HCT116 (cell line): ENCODE measurements around the gene TENM4. TPM values are rescaled to one million over a fixed set of nuclear protein-coding genes. Genes with fewer than 3 reads are reported as not detected.

Experiments used
- ATAC-seq: fragments of 200-7000 bp; cut with Tn5 transposase; 2 replicates; pipeline ENCODE4 v1.9.1; 2020; ENCODE audit warnings: mild to moderate bottlenecking, moderate library complexity
- BruUV-seq: library from RNA; stranded (reverse); fragments of 400-500 nt; replicated peaks from 2 replicates; lab custom pipeline; 2021; lab: Mats Ljungman, UMichigan
- CTCF ChIA-PET: fragments of 300-600 bp; sonication (Branson Sonifier 250); formaldehyde crosslinking; loops from one replicate; lab custom pipeline; 2021; ENCODE audit warnings: antibody characterized with exemption; lab: Charles Lee
- POLR2A ChIA-PET: fragments of 300-600, 350-600 bp; sonication (Branson Sonifier 250); formaldehyde crosslinking; loops from one replicate; lab custom pipeline; 2021; ENCODE audit warnings: antibody characterized with exemption; lab: Charles Lee
- RAD21 ChIA-PET, 2 experiments: fragments of 300-600 bp; sonication (Branson Sonifier 250); formaldehyde crosslinking; loops; one replicate each; lab custom pipeline; 2023; ENCODE audit warnings: low total read pairs in 2 of 2; ENCODE audit not compliant: uncharacterized antibody in 2 of 2, unreplicated experiment in 2 of 2, low non-redundant PET in 1 of 2; lab: Charles Lee
- DNase-seq: peaks from one replicate; pipeline ENCODE4 v3.0.0-alpha.2; 2010; ENCODE audit warnings: low read depth, low spot score
- H2AFZ ChIP-seq: fragments of 200-600 bp; shearing (Covaris generic), sonication (generic); 2 replicates; pipeline ENCODE4 v1.6.1; 2017; ENCODE audit warnings: low read depth, mixed run types, mixed read lengths, antibody characterized with exemption, low read length; ENCODE audit not compliant: poor library complexity, severe bottlenecking
- H3K27ac ChIP-seq: 2 replicates; pipeline ENCODE4 v1.5.1; 2012; ENCODE audit warnings: low read depth, low read length
- H3K27me3 ChIP-seq: fragments of 200-600 bp; sonication (generic); 2 replicates; pipeline ENCODE4 v1.6.1; 2016; ENCODE audit warnings: mixed run types, low read length, mixed read lengths; ENCODE audit not compliant: insufficient read depth
- H3K36me3 ChIP-seq, 2 experiments: fragments of 200-500 bp in 1 of 2; fragments of 200-600 bp in 1 of 2; sonication (Bioruptor generic) in 1 of 2; sonication (generic) in 1 of 2; 2 replicates each; pipeline versions ENCODE4 v1.5.1 to v1.6.1; 2014 to 2016; ENCODE audit warnings: low read length in 2 of 2, inconsistent platforms in 1 of 2, mixed read lengths in 1 of 2, mixed run types in 1 of 2; ENCODE audit not compliant: insufficient read depth in 2 of 2, control insufficient read depth in 1 of 2
- H3K4me1 ChIP-seq, 2 experiments: fragments of 200-600 bp in 1 of 2; sonication (generic) in 1 of 2; 2 replicates each; pipeline versions ENCODE4 v1.5.1 to v1.6.1; 2012 to 2017; ENCODE audit warnings: low read length in 2 of 2, inconsistent platforms in 1 of 2, mild to moderate bottlenecking in 1 of 2, mixed read lengths in 1 of 2, mixed run types in 1 of 2, moderate library complexity in 1 of 2; ENCODE audit not compliant: insufficient read depth in 2 of 2, control insufficient read depth in 1 of 2
- H3K4me2 ChIP-seq: fragments of 200-600 bp; sonication (generic); 2 replicates; pipeline ENCODE4 v1.6.1; 2017; ENCODE audit warnings: mixed run types, low read length, mixed read lengths
- H3K4me3 ChIP-seq, 2 experiments: fragments of 200-600 bp in 1 of 2; sonication (generic) in 1 of 2; replicated peaks in 1 of 2; 2 replicates each; pipeline ENCODE4 v1.5.1; 2011 to 2016; ENCODE audit warnings: low read length in 2 of 2, control low read depth in 1 of 2, low read depth in 1 of 2, mild to moderate bottlenecking in 1 of 2, mixed read lengths in 1 of 2, mixed run types in 1 of 2
- H3K79me2 ChIP-seq: fragments of 200-600 bp; sonication (generic); 2 replicates; pipeline ENCODE4 v1.6.1; 2017; ENCODE audit warnings: mild to moderate bottlenecking, mixed run types, low read length, moderate library complexity, mixed read lengths; ENCODE audit not compliant: insufficient read depth
- H3K9ac ChIP-seq: fragments of 200-600 bp; sonication (generic); 2 replicates; pipeline ENCODE4 v1.6.1; 2016; ENCODE audit warnings: low read length, mixed read lengths
- H3K9me2 ChIP-seq: fragments of 200-600 bp; sonication (generic), shearing (Covaris generic); 2 replicates; pipeline ENCODE4 v1.6.1; 2017; ENCODE audit warnings: mixed run types, mild to moderate bottlenecking, moderate library complexity; ENCODE audit not compliant: insufficient read depth
- H3K9me3 ChIP-seq, 2 experiments: fragments of 200-500 bp in 1 of 2; fragments of 200-600 bp in 1 of 2; sonication (Bioruptor generic) in 1 of 2; sonication (generic) in 1 of 2; 2 replicates each; pipeline ENCODE4 v1.6.1; 2014 to 2017; ENCODE audit warnings: low read length in 2 of 2, mixed read lengths in 2 of 2, inconsistent platforms in 1 of 2, low read depth in 1 of 2, mild to moderate bottlenecking in 1 of 2, mixed run types in 1 of 2, moderate library complexity in 1 of 2; ENCODE audit not compliant: control insufficient read depth in 1 of 2, insufficient read depth in 1 of 2
- H4K20me1 ChIP-seq: fragments of 200-600 bp; sonication (generic), shearing (Covaris generic); 2 replicates; pipeline ENCODE4 v1.6.1; 2017; ENCODE audit warnings: mixed run types, mild to moderate bottlenecking, moderate library complexity; ENCODE audit not compliant: insufficient read depth
- CEBPB ChIP-seq: IDR thresholded peaks from 2 replicates; pipeline ENCODE4 v1.6.1; 2012; ENCODE audit warnings: low read depth
- EGR1 ChIP-seq: IDR thresholded peaks from 2 replicates; pipeline ENCODE4 v1.6.1; 2012; ENCODE audit warnings: low read depth
- ELF1 ChIP-seq: IDR thresholded peaks from 2 replicates; pipeline ENCODE4 v1.6.1; 2012; ENCODE audit warnings: low read depth, borderline replicate concordance
- FOSL1 ChIP-seq: IDR thresholded peaks from 2 replicates; pipeline ENCODE4 v1.6.1; 2012; ENCODE audit warnings: low read depth
- POLR2A ChIP-seq: IDR thresholded peaks from 2 replicates; pipeline ENCODE4 v1.7.0; 2011; ENCODE audit warnings: borderline replicate concordance; ENCODE audit not compliant: insufficient read depth, insufficient read length; ENCODE audit errors: extremely low read depth
- POLR2AphosphoS5 ChIP-seq: IDR thresholded peaks from 2 replicates; pipeline ENCODE4 v1.6.1; 2011; ENCODE audit warnings: mild to moderate bottlenecking, low read depth, low read length, moderate library complexity
- RAD21 ChIP-seq: IDR thresholded peaks from 2 replicates; pipeline ENCODE4 v1.6.1; 2012; ENCODE audit warnings: low read depth, mild to moderate bottlenecking
- SIN3A ChIP-seq: IDR thresholded peaks from 2 replicates; pipeline ENCODE4 v1.6.1; 2012; ENCODE audit warnings: low read depth
- SP1 ChIP-seq: IDR thresholded peaks from 2 replicates; pipeline ENCODE4 v1.6.1; 2012; ENCODE audit warnings: low read depth
- SRF ChIP-seq: IDR thresholded peaks from 2 replicates; pipeline ENCODE4 v1.6.1; 2012; ENCODE audit warnings: low read depth
- TCF7L2 ChIP-seq: IDR thresholded peaks from 2 replicates; pipeline ENCODE4 v1.7.0; 2011; ENCODE audit warnings: borderline replicate concordance, inconsistent platforms; ENCODE audit not compliant: insufficient read depth, insufficient read length; ENCODE audit errors: extremely low read depth
- YY1 ChIP-seq: IDR thresholded peaks from 2 replicates; pipeline ENCODE4 v1.6.1; 2011; ENCODE audit warnings: low read length, low read depth, moderate library complexity, mild to moderate bottlenecking; ENCODE audit not compliant: insufficient replicate concordance; ENCODE audit errors: extremely low read depth
- ZFX ChIP-seq: fragments of 450-650 bp; IDR thresholded peaks from 2 replicates; pipeline ENCODE4 v1.6.1; 2017
- ZNF274 ChIP-seq: fragments of 200-500 bp; sonication (Bioruptor generic); IDR thresholded peaks from 2 replicates; pipeline ENCODE4 v1.6.1; 2014; ENCODE audit warnings: mild to moderate bottlenecking, low read depth, low read length, inconsistent platforms
- intact Hi-C: fragments of 100-400 bp; cut with micrococcal nuclease; formaldehyde crosslinking; loops from 2 replicates; pipeline ENCODE4 v1.10.0; 2022
- total RNA-seq: library from RNA; stranded (reverse); gene quantifications from one replicate; pipeline ENCODE4 v1.2.1, GENCODE V29; 2021; ENCODE audit not compliant: unreplicated experiment
- TF ChIP-seq, protein P1 (sequence below), 3 experiments: fragments of 200-600 bp in 1 of 3; sonication (generic) in 1 of 3; IDR thresholded peaks in 2 of 3; conservative IDR thresholded peaks in 1 of 3; 2 replicates each; pipeline ENCODE4 v1.5.1; 2012 to 2017; ENCODE audit warnings: low read depth in 2 of 3, low read length in 2 of 3, antibody characterized with exemption in 1 of 3, borderline replicate concordance in 1 of 3, control low read depth in 1 of 3, mild to moderate bottlenecking in 1 of 3, mixed read lengths in 1 of 3, mixed run types in 1 of 3, moderate library complexity in 1 of 3; ENCODE audit not compliant: insufficient read depth in 1 of 3
- TF ChIP-seq, protein P2 (sequence below): IDR thresholded peaks from 2 replicates; pipeline ENCODE4 v1.6.1; 2012; ENCODE audit warnings: low read depth

TENM4 gene
- total RNA-seq, 1 experiment from 2014 or later = 0.05 TPM

DNA sequence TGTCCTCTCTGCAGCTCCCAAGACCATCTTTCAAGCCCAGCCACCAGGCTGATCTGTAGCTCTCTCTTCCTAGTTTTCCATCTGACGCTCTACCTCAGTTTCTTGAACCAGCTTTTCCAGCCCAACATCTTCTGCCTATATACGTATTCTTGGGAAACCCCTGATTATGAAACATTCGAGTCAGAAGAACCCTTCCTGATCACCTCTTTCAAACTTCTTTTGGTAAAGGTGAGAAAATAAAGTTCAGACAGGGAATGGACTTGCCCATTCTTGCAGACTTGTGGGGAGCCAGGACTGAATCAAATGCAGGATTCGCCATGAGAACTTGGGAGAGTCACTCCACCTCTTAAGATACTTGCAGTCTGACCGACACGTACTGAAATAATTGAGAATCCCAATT lies 696.6 kb downstream of the TENM4 start:
- Histone ChIP-seq H3K9ac (no peak overlapping the region), H3K4me2 (no peak overlapping the region), H2AFZ (no peak overlapping the region), H3K79me2 (no peaks in the 10 kb centered on the region), H3K4me1 (no peaks in the 10 kb centered on the region), H3K9me2 (no peaks in the 10 kb centered on the region), H3K27me3 (peaks cover 29% of the 10 kb centered on the region), H4K20me1 (no peaks in the 10 kb centered on the region), H3K9me3 (no peaks in the 10 kb centered on the region), H3K27ac (no peak overlapping the region), H3K36me3 (no peaks in the 10 kb centered on the region), H3K4me3 (no peak overlapping the region)
- DNase-seq = no peak
- ChIA-PET RAD21 (no interaction called here), CTCF (no interaction called here), POLR2A (no interaction called here)
- intact Hi-C loops = no loop called here
- ATAC-seq = no peak
- no TSS peak for BruUV-seq
- TF ChIP-seq CEBPB (no peak), TCF7L2 (no peak), FOSL1 (no peak), POLR2AphosphoS5 (no peak), ELF1 (no peak), ZNF274 (no peak), POLR2A (no peak), ZFX (no peak), EGR1 (no peak)

DNA sequence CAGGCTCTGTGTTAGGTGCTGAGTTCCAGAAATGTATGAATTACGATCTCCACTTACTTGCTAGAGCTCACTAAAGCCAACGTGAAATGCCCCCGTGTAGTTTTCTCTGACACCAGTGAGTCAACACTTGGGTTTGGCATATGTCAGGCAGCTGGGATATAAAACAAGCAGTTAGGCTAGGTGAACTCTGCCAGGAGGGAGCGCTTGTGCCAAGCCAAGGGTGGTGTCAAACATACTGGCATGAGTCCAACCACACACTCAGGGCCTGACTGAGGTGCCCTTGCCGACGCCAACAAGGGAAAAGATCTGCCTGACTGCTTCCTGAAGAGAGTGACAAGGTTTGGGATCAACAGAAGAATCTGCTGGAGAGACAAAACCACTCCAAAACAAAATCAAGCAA lies 698.4 kb downstream of the TENM4 start:
- H2AFZ ChIP-seq = no peak overlapping the region
- no peaks in the 10 kb centered on the region for H3K9me2 ChIP-seq
- H3K27me3 ChIP-seq = peaks cover 27% of the 10 kb centered on the region
- CTCF ChIA-PET = no interaction called here
- no peaks in the 10 kb centered on the region for H3K36me3 ChIP-seq
- TF ChIP-seq SP1 (no peak), ELF1 (no peak), POLR2AphosphoS5 (no peak), EGR1 (no peak), RAD21 (no peak), YY1 (no peak), ZNF274 (no peak), ZFX (no peak), SRF (no peak), TCF7L2 (no peak), SIN3A (no peak)
- TF ChIP-seq, protein P1, sequence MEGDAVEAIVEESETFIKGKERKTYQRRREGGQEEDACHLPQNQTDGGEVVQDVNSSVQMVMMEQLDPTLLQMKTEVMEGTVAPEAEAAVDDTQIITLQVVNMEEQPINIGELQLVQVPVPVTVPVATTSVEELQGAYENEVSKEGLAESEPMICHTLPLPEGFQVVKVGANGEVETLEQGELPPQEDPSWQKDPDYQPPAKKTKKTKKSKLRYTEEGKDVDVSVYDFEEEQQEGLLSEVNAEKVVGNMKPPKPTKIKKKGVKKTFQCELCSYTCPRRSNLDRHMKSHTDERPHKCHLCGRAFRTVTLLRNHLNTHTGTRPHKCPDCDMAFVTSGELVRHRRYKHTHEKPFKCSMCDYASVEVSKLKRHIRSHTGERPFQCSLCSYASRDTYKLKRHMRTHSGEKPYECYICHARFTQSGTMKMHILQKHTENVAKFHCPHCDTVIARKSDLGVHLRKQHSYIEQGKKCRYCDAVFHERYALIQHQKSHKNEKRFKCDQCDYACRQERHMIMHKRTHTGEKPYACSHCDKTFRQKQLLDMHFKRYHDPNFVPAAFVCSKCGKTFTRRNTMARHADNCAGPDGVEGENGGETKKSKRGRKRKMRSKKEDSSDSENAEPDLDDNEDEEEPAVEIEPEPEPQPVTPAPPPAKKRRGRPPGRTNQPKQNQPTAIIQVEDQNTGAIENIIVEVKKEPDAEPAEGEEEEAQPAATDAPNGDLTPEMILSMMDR (IDR thresholded peaks at IDR 0.05 in 2 of 3, conservative IDR thresholded peaks at IDR 0.05 in 1 of 3; ENCODE audit: borderline replicate concordance in 1 of 3, insufficient read depth in 1 of 3, low read depth in 2 of 3, low read length in 2 of 3) = no peak
- TF ChIP-seq, protein P2, sequence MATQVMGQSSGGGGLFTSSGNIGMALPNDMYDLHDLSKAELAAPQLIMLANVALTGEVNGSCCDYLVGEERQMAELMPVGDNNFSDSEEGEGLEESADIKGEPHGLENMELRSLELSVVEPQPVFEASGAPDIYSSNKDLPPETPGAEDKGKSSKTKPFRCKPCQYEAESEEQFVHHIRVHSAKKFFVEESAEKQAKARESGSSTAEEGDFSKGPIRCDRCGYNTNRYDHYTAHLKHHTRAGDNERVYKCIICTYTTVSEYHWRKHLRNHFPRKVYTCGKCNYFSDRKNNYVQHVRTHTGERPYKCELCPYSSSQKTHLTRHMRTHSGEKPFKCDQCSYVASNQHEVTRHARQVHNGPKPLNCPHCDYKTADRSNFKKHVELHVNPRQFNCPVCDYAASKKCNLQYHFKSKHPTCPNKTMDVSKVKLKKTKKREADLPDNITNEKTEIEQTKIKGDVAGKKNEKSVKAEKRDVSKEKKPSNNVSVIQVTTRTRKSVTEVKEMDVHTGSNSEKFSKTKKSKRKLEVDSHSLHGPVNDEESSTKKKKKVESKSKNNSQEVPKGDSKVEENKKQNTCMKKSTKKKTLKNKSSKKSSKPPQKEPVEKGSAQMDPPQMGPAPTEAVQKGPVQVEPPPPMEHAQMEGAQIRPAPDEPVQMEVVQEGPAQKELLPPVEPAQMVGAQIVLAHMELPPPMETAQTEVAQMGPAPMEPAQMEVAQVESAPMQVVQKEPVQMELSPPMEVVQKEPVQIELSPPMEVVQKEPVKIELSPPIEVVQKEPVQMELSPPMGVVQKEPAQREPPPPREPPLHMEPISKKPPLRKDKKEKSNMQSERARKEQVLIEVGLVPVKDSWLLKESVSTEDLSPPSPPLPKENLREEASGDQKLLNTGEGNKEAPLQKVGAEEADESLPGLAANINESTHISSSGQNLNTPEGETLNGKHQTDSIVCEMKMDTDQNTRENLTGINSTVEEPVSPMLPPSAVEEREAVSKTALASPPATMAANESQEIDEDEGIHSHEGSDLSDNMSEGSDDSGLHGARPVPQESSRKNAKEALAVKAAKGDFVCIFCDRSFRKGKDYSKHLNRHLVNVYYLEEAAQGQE = no peak
- RAD21 ChIA-PET = no interaction called here
- H3K4me1 ChIP-seq = no peaks in the 10 kb centered on the region
- H3K4me3 ChIP-seq = no peak overlapping the region
- H3K9me3 ChIP-seq = no peaks in the 10 kb centered on the region
- H3K9ac ChIP-seq = no peak overlapping the region
- no peaks in the 10 kb centered on the region for H4K20me1 ChIP-seq
- no peak overlapping the region for H3K4me2 ChIP-seq
- intact Hi-C loops = no loop called here
- H3K79me2 ChIP-seq = no peaks in the 10 kb centered on the region
- ATAC-seq (no peak), DNase-seq (no peak)
- H3K27ac ChIP-seq = no peak overlapping the region
- no TSS peak for BruUV-seq
- POLR2A ChIA-PET = no interaction called here
